Caco-2 (cell line): ENCODE results near the gene ATP11C. TPM values are rescaled to one million over a fixed set of nuclear protein-coding genes. Genes with fewer than 3 reads are reported as not detected.

Experiments used
- BruUV-seq: library from RNA; stranded (reverse); fragments of 400-500 nt; replicated peaks from 2 replicates; lab custom pipeline; 2021; lab: Mats Ljungman, UMichigan
- CTCF ChIA-PET: fragments of 300-600 bp; sonication (Branson Sonifier 250); formaldehyde crosslinking; loops from one replicate; lab custom pipeline; 2022; ENCODE audit warnings: antibody characterized with exemption; lab: Charles Lee
- POLR2A ChIA-PET: fragments of 300-600 bp; sonication (Branson Sonifier 250); formaldehyde crosslinking; loops from one replicate; lab custom pipeline; 2022; ENCODE audit warnings: antibody characterized with exemption; lab: Charles Lee
- DNase-seq, 2 experiments: peaks; one replicate each; pipeline versions ENCODE4 v3.0.0 to v3.0.0-alpha.2; 2020 to 2022
- H3K27me3 ChIP-seq: replicated peaks from 2 replicates; pipeline ENCODE4 v1.6.0; 2011; ENCODE audit warnings: low read length; ENCODE audit not compliant: control insufficient read depth, insufficient read depth
- H3K36me3 ChIP-seq: 2 replicates; pipeline ENCODE4 v1.5.1; 2011; ENCODE audit warnings: low read length; ENCODE audit not compliant: control insufficient read depth, insufficient read depth
- H3K4me1 ChIP-seq: fragments of 250-450 bp; sonication (Bioruptor Pico); 2 replicates; pipeline ENCODE4 v1.5.1; 2020; ENCODE audit warnings: mild to moderate bottlenecking
- H3K4me3 ChIP-seq: 2 replicates; pipeline ENCODE4 v1.5.1; 2011; ENCODE audit warnings: low read depth, mild to moderate bottlenecking, control low read depth, low read length
- H3K9me3 ChIP-seq: fragments of 250-450 bp; sonication (Bioruptor Pico); 2 replicates; pipeline ENCODE4 v1.5.1; 2020; ENCODE audit warnings: mild to moderate bottlenecking, moderate library complexity
- H3K27ac Mint-ChIP-seq: one replicate; pipeline ENCODE4 v1.8.0; 2022; ENCODE audit warnings: mixed read lengths; ENCODE audit not compliant: unreplicated experiment
- H3K27me3 Mint-ChIP-seq: one replicate; pipeline ENCODE4 v1.8.0; 2022; ENCODE audit warnings: mixed read lengths; ENCODE audit not compliant: insufficient read depth, unreplicated experiment
- H3K36me3 Mint-ChIP-seq: one replicate; pipeline ENCODE4 v1.8.0; 2022; ENCODE audit warnings: mild to moderate bottlenecking, mixed read lengths; ENCODE audit not compliant: insufficient read depth, unreplicated experiment
- H3K4me1 Mint-ChIP-seq: one replicate; pipeline ENCODE4 v1.8.0; 2022; ENCODE audit warnings: low read depth, mixed read lengths; ENCODE audit not compliant: unreplicated experiment
- H3K4me3 Mint-ChIP-seq: one replicate; pipeline ENCODE4 v1.8.0; 2022; ENCODE audit warnings: mild to moderate bottlenecking, moderate library complexity, mixed read lengths; ENCODE audit not compliant: unreplicated experiment
- H3K9me3 Mint-ChIP-seq: one replicate; pipeline ENCODE4 v1.8.0; 2022; ENCODE audit warnings: mixed read lengths; ENCODE audit not compliant: unreplicated experiment
- CTCF ChIP-seq, 2 experiments: fragments of 200-600 bp in 1 of 2; IDR thresholded peaks; 1 replicate in 1 of 2; 2 replicates in 1 of 2; pipeline versions ENCODE4 v1.5.1 to v1.8.0; 2011 to 2022; ENCODE audit warnings: antibody characterized with exemption in 1 of 2, control low read depth in 1 of 2, inconsistent platforms in 1 of 2, low read depth in 1 of 2, low read length in 1 of 2, mild to moderate bottlenecking in 1 of 2, moderate library complexity in 1 of 2; ENCODE audit not compliant: insufficient read depth in 1 of 2, severe bottlenecking in 1 of 2, unreplicated experiment in 1 of 2
- intact Hi-C: fragments of 100-400 bp; cut with micrococcal nuclease; formaldehyde crosslinking; loops from one replicate; pipeline ENCODE4 v1.10.0; 2022; ENCODE audit not compliant: unreplicated experiment
- total RNA-seq: library from RNA; stranded (reverse); gene quantifications from 2 replicates; pipeline ENCODE4 v1.2.3, GENCODE V29; 2022

The ATP11C gene
- total RNA-seq, 1 experiment from 2014 or later = 12.2 TPM

GRCh38 chrX:139882299-139882698, 50.6 kb downstream of the ATP11C start:
- no TSS peak for BruUV-seq
- intact Hi-C loops = no loop called here
- CTCF ChIA-PET = no interaction called here
- Mint-ChIP-seq H3K4me3 (no peak overlapping the region), H3K27ac (no peak overlapping the region), H3K36me3 (no peaks in the 10 kb centered on the region), H3K9me3 (no peaks in the 10 kb centered on the region), H3K27me3 (no peaks in the 10 kb centered on the region), H3K4me1 (no peaks in the 10 kb centered on the region)
- Histone ChIP-seq H3K9me3 (no peaks in the 10 kb centered on the region), H3K4me1 (no peaks in the 10 kb centered on the region), H3K36me3 (no peaks in the 10 kb centered on the region), H3K27me3 (no peaks in the 10 kb centered on the region), H3K4me3 (no peak overlapping the region)
- POLR2A ChIA-PET = no interaction called here
- TF ChIP-seq CTCF (IDR thresholded peaks at IDR 0.05; ENCODE audit: insufficient read depth in 1 of 2, low read depth in 1 of 2, low read length in 1 of 2, severe bottlenecking in 1 of 2, unreplicated experiment in 1 of 2) = no peak
- DNase-seq = no peak

GRCh38 chrX:139881572-139881971, 51.3 kb downstream of the ATP11C start:
- Mint-ChIP-seq H3K4me3 (no peak overlapping the region), H3K9me3 (no peaks in the 10 kb centered on the region), H3K27ac (no peak overlapping the region), H3K27me3 (no peaks in the 10 kb centered on the region), H3K4me1 (no peaks in the 10 kb centered on the region), H3K36me3 (no peaks in the 10 kb centered on the region)
- CTCF ChIA-PET = no interaction called here
- no TSS peak for BruUV-seq
- Histone ChIP-seq H3K36me3 (no peaks in the 10 kb centered on the region), H3K4me1 (no peaks in the 10 kb centered on the region), H3K27me3 (no peaks in the 10 kb centered on the region), H3K4me3 (no peak overlapping the region), H3K9me3 (no peaks in the 10 kb centered on the region)
- DNase-seq = no peak
- intact Hi-C loops = no loop called here
- POLR2A ChIA-PET = no interaction called here
- TF ChIP-seq CTCF (IDR thresholded peaks at IDR 0.05; ENCODE audit: insufficient read depth in 1 of 2, low read depth in 1 of 2, low read length in 1 of 2, severe bottlenecking in 1 of 2, unreplicated experiment in 1 of 2) = no peak

GRCh38 chrX:139881130-139881529, 51.7 kb downstream of the ATP11C start:
- TF ChIP-seq CTCF (IDR thresholded peaks at IDR 0.05; ENCODE audit: insufficient read depth in 1 of 2, low read depth in 1 of 2, low read length in 1 of 2, severe bottlenecking in 1 of 2, unreplicated experiment in 1 of 2) = no peak
- H3K36me3 Mint-ChIP-seq = no peaks in the 10 kb centered on the region
- no peaks in the 10 kb centered on the region for H3K9me3 Mint-ChIP-seq
- ChIA-PET CTCF (no interaction called here), POLR2A (no interaction called here)
- H3K4me1 Mint-ChIP-seq = no peaks in the 10 kb centered on the region
- no peaks in the 10 kb centered on the region for H3K9me3 ChIP-seq
- no peaks in the 10 kb centered on the region for H3K36me3 ChIP-seq
- no peak overlapping the region for H3K27ac Mint-ChIP-seq
- H3K4me3 ChIP-seq = no peak overlapping the region
- H3K4me1 ChIP-seq = no peaks in the 10 kb centered on the region
- no peaks in the 10 kb centered on the region for H3K27me3 ChIP-seq
- DNase-seq = no peak
- no peaks in the 10 kb centered on the region for H3K27me3 Mint-ChIP-seq
- no peak overlapping the region for H3K4me3 Mint-ChIP-seq
- intact Hi-C loops = no loop called here
- no TSS peak for BruUV-seq
